RWPE2 (cell line): ENCODE measurements around the gene FBXL19.

Source experiments
- ATAC-seq: fragments of 200-7000 bp; cut with Tn5 transposase; 3 replicates; pipeline ENCODE4 v1.9.1; 2021; ENCODE audit warnings: low read depth
- DNase-seq: peaks from one replicate; pipeline ENCODE4 v3.0.0-alpha.2; 2020; ENCODE audit warnings: low spot score
- H3K27ac ChIP-seq: fragments of 450-650 bp; 2 replicates; pipeline ENCODE4 v1.5.1; 2017; ENCODE audit warnings: mild to moderate bottlenecking; ENCODE audit not compliant: poor library complexity, severe bottlenecking
- H3K27me3 ChIP-seq: fragments of 250-450 bp; sonication (Bioruptor Pico); 2 replicates; pipeline ENCODE4 v1.5.1; 2021; ENCODE audit warnings: mild to moderate bottlenecking, moderate library complexity; ENCODE audit not compliant: insufficient read depth, poor library complexity, severe bottlenecking
- H3K36me3 ChIP-seq: fragments of 250-450 bp; sonication (Bioruptor Pico); 2 replicates; pipeline ENCODE4 v1.5.1; 2020; ENCODE audit warnings: low read depth, mild to moderate bottlenecking, moderate library complexity
- H3K4me1 ChIP-seq: fragments of 250-450 bp; sonication (Bioruptor Pico); 2 replicates; pipeline ENCODE4 v1.5.1; 2021; ENCODE audit warnings: mild to moderate bottlenecking, moderate library complexity; ENCODE audit not compliant: insufficient read depth, poor library complexity, severe bottlenecking
- H3K4me3 ChIP-seq: fragments of 250-450 bp; sonication (Bioruptor Pico); 2 replicates; pipeline ENCODE4 v1.5.1; 2021; ENCODE audit warnings: mild to moderate bottlenecking, moderate library complexity; ENCODE audit not compliant: severe bottlenecking
- H3K9me3 ChIP-seq: fragments of 250-450 bp; sonication (Bioruptor Pico); 2 replicates; pipeline ENCODE4 v1.5.1; 2021; ENCODE audit warnings: mild to moderate bottlenecking, moderate library complexity; ENCODE audit not compliant: severe bottlenecking
- TF ChIP-seq, protein P1 (sequence below): fragments of 450-650 bp; IDR thresholded peaks from one replicate; pipeline ENCODE4 v1.5.1; 2017; ENCODE audit warnings: mild to moderate bottlenecking, moderate library complexity; ENCODE audit not compliant: poor library complexity, severe bottlenecking

Gene FBXL19

GRCh38 chr16:30990105-30990504, 66.7 kb downstream of the FBXL19 start:
- TF ChIP-seq, protein P1, sequence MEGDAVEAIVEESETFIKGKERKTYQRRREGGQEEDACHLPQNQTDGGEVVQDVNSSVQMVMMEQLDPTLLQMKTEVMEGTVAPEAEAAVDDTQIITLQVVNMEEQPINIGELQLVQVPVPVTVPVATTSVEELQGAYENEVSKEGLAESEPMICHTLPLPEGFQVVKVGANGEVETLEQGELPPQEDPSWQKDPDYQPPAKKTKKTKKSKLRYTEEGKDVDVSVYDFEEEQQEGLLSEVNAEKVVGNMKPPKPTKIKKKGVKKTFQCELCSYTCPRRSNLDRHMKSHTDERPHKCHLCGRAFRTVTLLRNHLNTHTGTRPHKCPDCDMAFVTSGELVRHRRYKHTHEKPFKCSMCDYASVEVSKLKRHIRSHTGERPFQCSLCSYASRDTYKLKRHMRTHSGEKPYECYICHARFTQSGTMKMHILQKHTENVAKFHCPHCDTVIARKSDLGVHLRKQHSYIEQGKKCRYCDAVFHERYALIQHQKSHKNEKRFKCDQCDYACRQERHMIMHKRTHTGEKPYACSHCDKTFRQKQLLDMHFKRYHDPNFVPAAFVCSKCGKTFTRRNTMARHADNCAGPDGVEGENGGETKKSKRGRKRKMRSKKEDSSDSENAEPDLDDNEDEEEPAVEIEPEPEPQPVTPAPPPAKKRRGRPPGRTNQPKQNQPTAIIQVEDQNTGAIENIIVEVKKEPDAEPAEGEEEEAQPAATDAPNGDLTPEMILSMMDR: no peak
- ATAC-seq (no peak), DNase-seq (peak; percentile 49)
- Histone ChIP-seq H3K36me3 (no peaks in the 10 kb centered on the region), H3K4me3 (no peak overlapping the region), H3K27me3 (no peaks in the 10 kb centered on the region), H3K4me1 (no peaks in the 10 kb centered on the region), H3K9me3 (no peaks in the 10 kb centered on the region), H3K27ac (no peak overlapping the region)

GRCh38 chr16:30991052-30991451, 67.7 kb downstream of the FBXL19 start:
- no peaks in the 10 kb centered on the region for H3K27me3 ChIP-seq
- H3K27ac ChIP-seq: no peak overlapping the region
- ATAC-seq (no peak), DNase-seq (peak; percentile 34)
- no peaks in the 10 kb centered on the region for H3K9me3 ChIP-seq
- TF ChIP-seq, protein P1: no peak
- H3K4me1 ChIP-seq: no peaks in the 10 kb centered on the region
- no peak overlapping the region for H3K4me3 ChIP-seq
- H3K36me3 ChIP-seq: no peaks in the 10 kb centered on the region

- Histone ChIP-seq H3K36me3 (no peaks in the 10 kb centered on the region), H3K4me1 (no peaks in the 10 kb centered on the region), H3K27me3 (no peaks in the 10 kb centered on the region), H3K9me3 (no peaks in the 10 kb centered on the region), H3K4me3 (no peak overlapping the region), H3K27ac (no peak overlapping the region)
- no peak for DNase-seq
- no peak for ATAC-seq
- TF ChIP-seq, protein P1: no peak
These were observed 69.0 kb downstream of the FBXL19 start for GRCh38 chr16:30992276-30992780.

DNA sequence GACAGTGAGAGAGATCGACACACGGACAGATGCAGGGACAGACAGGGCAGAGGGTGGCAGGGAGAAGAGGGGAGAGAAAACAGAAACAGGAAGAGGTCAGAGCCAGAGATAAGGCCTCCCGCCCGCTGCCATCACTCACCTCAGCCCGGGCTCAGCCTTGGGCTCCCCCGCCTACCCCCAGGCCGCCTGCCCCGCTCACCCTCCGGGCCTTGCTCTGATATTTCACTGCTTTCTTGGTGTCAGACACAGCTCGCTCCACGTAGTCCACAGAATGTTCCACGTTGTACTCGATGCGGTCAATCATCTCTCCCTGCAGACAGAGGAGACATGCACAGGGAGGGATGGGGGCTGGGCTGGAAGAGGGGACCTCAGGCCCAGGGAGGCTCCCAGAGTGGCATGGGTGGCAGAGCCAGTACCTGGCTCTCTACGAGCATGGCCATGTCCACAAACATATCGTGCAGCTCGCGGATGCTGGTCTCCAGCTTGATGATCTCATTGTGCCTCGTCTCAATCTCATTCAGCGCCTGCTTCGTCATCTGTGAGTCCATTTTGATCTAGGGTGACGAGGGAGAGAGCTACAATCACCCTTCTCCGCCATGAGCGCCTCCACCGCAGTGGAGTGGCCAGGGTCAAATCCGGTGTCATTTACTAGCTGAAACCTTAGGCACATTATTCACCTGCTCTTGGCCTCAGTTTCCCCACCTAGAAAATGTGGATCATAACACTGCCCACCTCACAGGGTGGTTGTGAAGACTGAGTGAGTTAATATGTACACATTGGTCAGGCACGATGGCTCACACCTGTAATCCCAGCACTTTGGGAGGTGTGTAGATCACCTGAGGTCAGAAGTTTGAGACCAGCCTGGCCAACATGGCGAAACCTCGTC, 69.8 kb downstream of the FBXL19 start:
- ATAC-seq: no peak
- Histone ChIP-seq H3K27ac (no peak overlapping the region), H3K4me3 (no peak overlapping the region)

More for the DNA sequence above, 69.8 kb downstream of the FBXL19 start:
- H3K4me1 ChIP-seq: peaks cover 8% of the 10 kb centered on the region
- no peaks in the 10 kb centered on the region for H3K27me3 ChIP-seq
- no peaks in the 10 kb centered on the region for H3K36me3 ChIP-seq
- TF ChIP-seq, protein P1: no peak
- no peak for DNase-seq
- no peaks in the 10 kb centered on the region for H3K9me3 ChIP-seq
